ENCODE results near the gene MERTK.
"Not testable (repeated sequence)": the region's sequence is repeated elsewhere in the genome, so short reads cannot be mapped to it uniquely, and the experiment has no call there.

DNA sequence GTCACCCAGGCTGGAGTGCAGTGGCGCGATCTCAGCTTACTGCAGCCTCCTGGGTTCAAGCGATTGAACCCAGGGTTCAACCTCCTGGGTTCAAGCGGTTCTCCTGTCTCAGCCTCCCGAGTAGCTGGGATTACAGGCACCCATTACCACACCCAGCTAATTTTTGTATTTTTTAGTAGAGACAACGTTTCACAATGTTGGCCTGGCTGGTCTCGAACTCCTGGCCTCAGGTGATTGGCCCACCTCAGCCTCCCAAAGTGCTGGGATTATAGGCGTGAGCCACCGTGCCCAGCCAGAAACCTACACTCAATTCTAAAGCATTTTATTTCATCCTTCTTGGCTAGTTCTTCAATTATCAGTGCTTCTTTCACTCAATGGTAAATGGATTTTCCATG, 7.1 kb downstream of the MERTK start:
- not testable (repeated sequence) for TF ChIP-seq MTA2 (IDR thresholded peaks at IDR 0.05; ENCODE audit: low read depth); RFX5 (IDR thresholded peaks at IDR 0.05; ENCODE audit: low read depth, low read length); SMAD1 (IDR thresholded peaks at IDR 0.05; ENCODE audit: low read depth, partially characterized antibody); HCFC1 (IDR thresholded peaks at IDR 0.05; ENCODE audit: low read length)
- TF ChIP-seq, protein P1, sequence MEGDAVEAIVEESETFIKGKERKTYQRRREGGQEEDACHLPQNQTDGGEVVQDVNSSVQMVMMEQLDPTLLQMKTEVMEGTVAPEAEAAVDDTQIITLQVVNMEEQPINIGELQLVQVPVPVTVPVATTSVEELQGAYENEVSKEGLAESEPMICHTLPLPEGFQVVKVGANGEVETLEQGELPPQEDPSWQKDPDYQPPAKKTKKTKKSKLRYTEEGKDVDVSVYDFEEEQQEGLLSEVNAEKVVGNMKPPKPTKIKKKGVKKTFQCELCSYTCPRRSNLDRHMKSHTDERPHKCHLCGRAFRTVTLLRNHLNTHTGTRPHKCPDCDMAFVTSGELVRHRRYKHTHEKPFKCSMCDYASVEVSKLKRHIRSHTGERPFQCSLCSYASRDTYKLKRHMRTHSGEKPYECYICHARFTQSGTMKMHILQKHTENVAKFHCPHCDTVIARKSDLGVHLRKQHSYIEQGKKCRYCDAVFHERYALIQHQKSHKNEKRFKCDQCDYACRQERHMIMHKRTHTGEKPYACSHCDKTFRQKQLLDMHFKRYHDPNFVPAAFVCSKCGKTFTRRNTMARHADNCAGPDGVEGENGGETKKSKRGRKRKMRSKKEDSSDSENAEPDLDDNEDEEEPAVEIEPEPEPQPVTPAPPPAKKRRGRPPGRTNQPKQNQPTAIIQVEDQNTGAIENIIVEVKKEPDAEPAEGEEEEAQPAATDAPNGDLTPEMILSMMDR (IDR thresholded peaks at IDR 0.05 in 2 of 3, conservative IDR thresholded peaks at IDR 0.05 in 1 of 3; ENCODE audit: control insufficient read depth in 2 of 3, extremely low read depth in 1 of 3, insufficient read depth in 1 of 3, low read depth in 3 of 3, low read length in 3 of 3), result not testable (repeated sequence)
- TF ChIP-seq, protein P2, sequence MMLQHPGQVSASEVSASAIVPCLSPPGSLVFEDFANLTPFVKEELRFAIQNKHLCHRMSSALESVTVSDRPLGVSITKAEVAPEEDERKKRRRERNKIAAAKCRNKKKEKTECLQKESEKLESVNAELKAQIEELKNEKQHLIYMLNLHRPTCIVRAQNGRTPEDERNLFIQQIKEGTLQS (IDR thresholded peaks at IDR 0.05; ENCODE audit: borderline replicate concordance, extremely low read depth, low read depth, low read length), result not testable (repeated sequence)
- TF ChIP-seq, protein P3, sequence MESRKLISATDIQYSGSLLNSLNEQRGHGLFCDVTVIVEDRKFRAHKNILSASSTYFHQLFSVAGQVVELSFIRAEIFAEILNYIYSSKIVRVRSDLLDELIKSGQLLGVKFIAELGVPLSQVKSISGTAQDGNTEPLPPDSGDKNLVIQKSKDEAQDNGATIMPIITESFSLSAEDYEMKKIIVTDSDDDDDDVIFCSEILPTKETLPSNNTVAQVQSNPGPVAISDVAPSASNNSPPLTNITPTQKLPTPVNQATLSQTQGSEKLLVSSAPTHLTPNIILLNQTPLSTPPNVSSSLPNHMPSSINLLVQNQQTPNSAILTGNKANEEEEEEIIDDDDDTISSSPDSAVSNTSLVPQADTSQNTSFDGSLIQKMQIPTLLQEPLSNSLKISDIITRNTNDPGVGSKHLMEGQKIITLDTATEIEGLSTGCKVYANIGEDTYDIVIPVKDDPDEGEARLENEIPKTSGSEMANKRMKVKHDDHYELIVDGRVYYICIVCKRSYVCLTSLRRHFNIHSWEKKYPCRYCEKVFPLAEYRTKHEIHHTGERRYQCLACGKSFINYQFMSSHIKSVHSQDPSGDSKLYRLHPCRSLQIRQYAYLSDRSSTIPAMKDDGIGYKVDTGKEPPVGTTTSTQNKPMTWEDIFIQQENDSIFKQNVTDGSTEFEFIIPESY (IDR thresholded peaks at IDR 0.05), result not testable (repeated sequence)

Measured in GM12878 (cell line).